SH-SY5Y (cell line): ENCODE data around the gene HTR3D.

Source experiments
- GATA2 ChIP-seq: IDR thresholded peaks from 2 replicates; pipeline ENCODE4 v1.6.1; 2011; ENCODE audit warnings: mild to moderate bottlenecking, low read depth, low read length
- GATA3 ChIP-seq: IDR thresholded peaks from 2 replicates; pipeline ENCODE4 v1.6.1; 2011; ENCODE audit warnings: low read depth, mild to moderate bottlenecking, low read length, moderate library complexity

GRCh38 chr3:184040010-184040409 lies 8.5 kb downstream of the HTR3D start:
- TF ChIP-seq GATA3 = no peak
- TF ChIP-seq GATA2 = no peak
